ENCODE measurements around the gene TENT4A. TPM values are rescaled to one million over a fixed set of nuclear protein-coding genes. Genes with fewer than 3 reads are reported as not detected.

The TENT4A gene
- polyA plus RNA-seq, 1 experiment: 4.0 TPM

DNA sequence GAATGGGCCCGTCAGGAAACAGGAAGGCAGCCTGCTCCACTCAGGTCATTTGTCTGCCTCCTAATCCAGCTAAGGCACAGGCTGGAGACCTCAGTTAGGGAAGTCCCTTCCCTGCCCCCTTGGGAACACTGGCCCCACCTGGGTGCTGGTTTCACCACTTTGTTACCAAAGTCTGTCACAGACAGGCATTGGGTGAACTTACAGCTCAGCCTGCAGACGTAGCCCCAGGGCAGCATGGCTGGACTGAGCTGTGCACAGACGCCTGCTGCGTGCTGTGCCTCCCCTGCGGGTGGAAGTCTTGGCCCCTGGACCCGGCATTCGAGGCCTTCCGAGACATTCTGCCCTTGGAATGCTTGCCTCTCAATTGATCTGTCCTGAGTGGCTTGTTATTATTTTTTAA lies 48.9 kb downstream of the TENT4A start:
- CTCF ChIA-PET: no interaction called here
- Histone ChIP-seq H3K27ac (ENCODE audit: low read depth, low read length) (no peak overlapping the region), H3K4me3 (ENCODE audit: low read depth, low read length) (no peak overlapping the region), H3K27me3 (ENCODE audit: control insufficient read depth, insufficient read depth, low read length) (no peaks in the 10 kb centered on the region), H3K9me3 (ENCODE audit: control insufficient read depth, insufficient read depth, low read length) (no peaks in the 10 kb centered on the region)
- TF ChIP-seq, protein P1, sequence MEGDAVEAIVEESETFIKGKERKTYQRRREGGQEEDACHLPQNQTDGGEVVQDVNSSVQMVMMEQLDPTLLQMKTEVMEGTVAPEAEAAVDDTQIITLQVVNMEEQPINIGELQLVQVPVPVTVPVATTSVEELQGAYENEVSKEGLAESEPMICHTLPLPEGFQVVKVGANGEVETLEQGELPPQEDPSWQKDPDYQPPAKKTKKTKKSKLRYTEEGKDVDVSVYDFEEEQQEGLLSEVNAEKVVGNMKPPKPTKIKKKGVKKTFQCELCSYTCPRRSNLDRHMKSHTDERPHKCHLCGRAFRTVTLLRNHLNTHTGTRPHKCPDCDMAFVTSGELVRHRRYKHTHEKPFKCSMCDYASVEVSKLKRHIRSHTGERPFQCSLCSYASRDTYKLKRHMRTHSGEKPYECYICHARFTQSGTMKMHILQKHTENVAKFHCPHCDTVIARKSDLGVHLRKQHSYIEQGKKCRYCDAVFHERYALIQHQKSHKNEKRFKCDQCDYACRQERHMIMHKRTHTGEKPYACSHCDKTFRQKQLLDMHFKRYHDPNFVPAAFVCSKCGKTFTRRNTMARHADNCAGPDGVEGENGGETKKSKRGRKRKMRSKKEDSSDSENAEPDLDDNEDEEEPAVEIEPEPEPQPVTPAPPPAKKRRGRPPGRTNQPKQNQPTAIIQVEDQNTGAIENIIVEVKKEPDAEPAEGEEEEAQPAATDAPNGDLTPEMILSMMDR (IDR thresholded peaks at IDR 0.05; ENCODE audit: low read depth, low read length): no peak
- no peak for DNase-seq (ENCODE audit: low read depth, low spot score)
- POLR2A ChIA-PET: no interaction called here

DNA sequence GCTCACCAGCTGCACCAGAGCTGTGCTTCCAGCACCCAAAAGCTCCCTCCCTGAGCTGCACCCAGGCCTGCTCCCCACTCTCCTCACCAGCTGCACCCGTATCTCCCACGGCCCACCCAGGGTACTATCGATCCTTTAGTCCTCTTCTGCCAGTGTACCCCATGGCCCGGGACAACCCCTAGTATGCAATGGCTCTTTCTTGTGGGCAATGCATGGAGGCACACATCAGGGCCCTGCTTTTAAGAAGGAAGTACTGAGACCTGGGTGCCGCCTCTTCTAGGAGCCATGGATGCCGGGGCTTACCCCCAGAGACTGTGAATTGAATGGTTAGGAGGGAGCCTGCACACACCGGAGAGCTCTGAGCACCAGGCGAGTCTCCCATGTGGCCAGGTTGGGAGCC lies 49.5 kb downstream of the TENT4A start:
- no peaks in the 10 kb centered on the region for H3K27me3 ChIP-seq (ENCODE audit: control insufficient read depth, insufficient read depth, low read length)
- POLR2A ChIA-PET: no interaction called here
- H3K27ac ChIP-seq (ENCODE audit: low read depth, low read length): no peak overlapping the region
- CTCF ChIA-PET: no interaction called here
- TF ChIP-seq, protein P1 (IDR thresholded peaks at IDR 0.05; ENCODE audit: low read depth, low read length): no peak
- DNase-seq (ENCODE audit: low read depth, low spot score): no peak
- H3K9me3 ChIP-seq (ENCODE audit: control insufficient read depth, insufficient read depth, low read length): no peaks in the 10 kb centered on the region
- H3K4me3 ChIP-seq (ENCODE audit: low read depth, low read length): no peak overlapping the region

DNA sequence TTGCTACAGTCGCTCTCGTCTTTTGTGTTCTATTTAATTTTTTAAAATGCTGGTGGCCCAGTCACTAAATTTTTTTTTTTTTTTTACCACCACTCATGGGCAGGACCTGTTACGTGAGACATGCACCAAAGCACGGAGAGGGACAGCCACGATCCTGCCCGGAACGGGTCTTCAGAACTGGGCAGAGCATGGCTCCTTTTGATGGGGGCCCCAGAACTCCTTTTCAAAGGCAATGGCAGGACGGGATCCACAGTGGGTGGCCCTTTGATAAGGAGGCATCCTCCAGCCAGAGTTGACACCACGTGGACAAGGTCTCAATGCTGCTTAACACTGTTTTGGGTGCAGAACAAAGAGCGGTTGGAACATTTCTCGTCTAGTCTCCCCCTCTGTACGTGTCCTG lies 50.0 kb downstream of the TENT4A start:
- Histone ChIP-seq H3K27me3 (ENCODE audit: control insufficient read depth, insufficient read depth, low read length) (no peaks in the 10 kb centered on the region), H3K4me3 (ENCODE audit: low read depth, low read length) (no peak overlapping the region), H3K9me3 (ENCODE audit: control insufficient read depth, insufficient read depth, low read length) (no peaks in the 10 kb centered on the region), H3K27ac (ENCODE audit: low read depth, low read length) (no peak overlapping the region)
- POLR2A ChIA-PET: no interaction called here
- DNase-seq (ENCODE audit: low read depth, low spot score): no peak
- TF ChIP-seq, protein P1 (IDR thresholded peaks at IDR 0.05; ENCODE audit: low read depth, low read length): no peak
- CTCF ChIA-PET: no interaction called here

DNA sequence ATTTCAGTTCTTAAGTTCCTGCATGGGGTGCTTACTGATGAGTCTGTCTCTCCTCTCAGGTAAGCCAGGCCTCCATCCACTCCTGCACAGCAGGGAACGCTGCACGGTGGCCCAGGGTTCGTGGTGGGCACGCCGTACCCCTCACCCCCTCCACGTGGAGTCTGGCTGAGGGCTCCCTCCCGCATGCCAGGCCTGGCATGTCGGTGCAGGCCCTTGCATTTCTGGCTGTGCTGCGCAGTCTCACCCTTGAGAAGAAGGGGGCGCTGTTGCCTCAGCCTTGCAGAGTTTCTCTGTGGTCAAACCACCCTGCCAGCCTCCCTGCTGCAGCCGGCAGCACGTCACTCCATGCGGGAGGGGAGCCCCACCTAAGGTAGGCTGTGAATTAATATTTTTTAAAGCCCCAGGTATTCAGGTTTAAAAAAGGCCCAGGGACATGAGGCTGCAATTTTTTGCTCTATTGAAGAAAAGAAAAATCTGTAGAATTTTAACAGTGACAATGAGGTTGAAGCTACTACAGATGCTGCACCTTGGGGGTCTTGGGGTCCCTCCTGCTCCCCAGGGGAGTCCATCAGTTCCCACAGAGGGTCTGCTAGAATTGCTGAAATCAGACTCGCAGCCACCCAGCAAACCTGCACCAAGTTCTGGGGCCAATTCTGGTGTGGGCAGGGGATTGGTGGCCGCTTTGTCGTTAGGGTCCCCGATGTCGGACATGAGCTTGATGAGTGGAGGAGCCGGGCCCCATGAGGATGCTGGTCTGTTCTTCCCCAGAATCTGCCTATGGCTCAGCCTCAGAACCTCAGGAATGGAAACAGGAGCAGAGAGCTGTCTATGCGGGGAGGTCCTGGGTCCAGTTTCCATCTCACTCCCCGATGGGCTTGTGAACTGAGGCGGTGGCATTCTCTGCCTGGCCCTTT lies 52.6 kb downstream of the TENT4A start:
- POLR2A ChIA-PET: no interaction called here
- TF ChIP-seq, protein P1 (IDR thresholded peaks at IDR 0.05; ENCODE audit: low read depth, low read length): peak; percentile 83
- Histone ChIP-seq H3K4me3 (ENCODE audit: low read depth, low read length) (no peak overlapping the region), H3K9me3 (ENCODE audit: control insufficient read depth, insufficient read depth, low read length) (no peaks in the 10 kb centered on the region), H3K27ac (ENCODE audit: low read depth, low read length) (peak overlapping the region; percentile 31), H3K27me3 (ENCODE audit: control insufficient read depth, insufficient read depth, low read length) (no peaks in the 10 kb centered on the region)
- peak; percentile 20 for DNase-seq (ENCODE audit: low read depth, low spot score)
- CTCF ChIA-PET: interaction anchor here (0.6 to 1.2 kb wide), 17 partner anchors 10 to 1050 kb away, joined by 3 to 7 read pairs (median 4); no protein-coding TSS in a partner anchor

DNA sequence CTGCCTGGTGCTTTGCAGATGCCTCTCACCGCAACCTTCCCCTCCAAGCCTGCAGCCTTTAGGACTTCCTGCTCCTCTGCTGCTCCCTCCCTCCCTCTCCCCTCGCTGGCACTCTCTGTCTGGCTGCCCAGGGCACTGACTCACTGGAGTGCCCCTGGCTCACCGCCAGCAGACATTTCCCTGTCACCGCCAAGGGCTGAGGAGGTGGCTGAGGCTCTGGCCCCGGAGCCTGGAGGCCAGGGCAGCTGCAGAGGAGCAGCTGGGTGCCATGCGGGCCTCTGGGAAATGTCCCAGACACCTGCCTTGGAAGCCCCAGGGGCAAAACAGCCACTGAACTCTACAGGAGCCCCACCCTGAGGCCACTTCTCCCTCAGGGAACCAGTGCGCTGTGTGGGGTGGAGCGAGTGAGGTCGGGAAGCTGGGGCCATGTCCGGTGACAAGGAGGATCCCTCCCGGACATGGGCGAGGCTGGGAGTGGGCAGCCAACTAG lies 53.4 kb downstream of the TENT4A start:
- DNase-seq (ENCODE audit: low read depth, low spot score): no peak
- no peaks in the 10 kb centered on the region for H3K27me3 ChIP-seq (ENCODE audit: control insufficient read depth, insufficient read depth, low read length)
- H3K9me3 ChIP-seq (ENCODE audit: control insufficient read depth, insufficient read depth, low read length): no peaks in the 10 kb centered on the region
- ChIA-PET POLR2A (no interaction called here), CTCF (interaction anchor here (0.6 to 1.2 kb wide), 10 partner anchors 9 to 1049 kb away, joined by 3 to 10 read pairs (median 4); no protein-coding TSS in a partner anchor)
- no peak overlapping the region for H3K27ac ChIP-seq (ENCODE audit: low read depth, low read length)
- no peak overlapping the region for H3K4me3 ChIP-seq (ENCODE audit: low read depth, low read length)
- TF ChIP-seq, protein P1 (IDR thresholded peaks at IDR 0.05; ENCODE audit: low read depth, low read length): no peak
